Uterus (tissue), 4 donors: ENCODE data around the gene GPR42. TPM values are rescaled to one million over a fixed set of nuclear protein-coding genes. Genes with fewer than 3 reads are reported as not detected.

Experiments used
- DNase-seq, 2 donors: peaks; one replicate each; pipeline ENCODE4 v3.0.0-alpha.2; 2019 to 2020
- H3K27ac ChIP-seq, 2 donors: fragments of 200-600 bp; sonication (generic); 1 replicate in 1 of 2; 2 replicates in 1 of 2; pipeline ENCODE4 v1.5.1; 2016 to 2018
- H3K27me3 ChIP-seq, 2 donors: fragments of 200-600 bp; sonication (generic); one replicate each; pipeline ENCODE4 v1.5.1; 2018 to 2019; ENCODE audit warnings: control low read depth in 1 of 2
- H3K36me3 ChIP-seq, 2 donors: fragments of 200-600 bp; sonication (generic); one replicate each; pipeline ENCODE4 v1.5.1; 2019; ENCODE audit warnings: control low read depth in 1 of 2
- H3K4me1 ChIP-seq, 2 donors: fragments of 200-600 bp; sonication (generic); one replicate each; pipeline ENCODE4 v1.5.1; 2018 to 2019; ENCODE audit warnings: control low read depth in 1 of 2
- H3K4me3 ChIP-seq, 2 donors: fragments of 200-600 bp; sonication (generic); 1 replicate in 1 of 2; 2 replicates in 1 of 2; pipeline ENCODE4 v1.5.1; 2018 to 2019; ENCODE audit warnings: mild to moderate bottlenecking in 1 of 2
- H3K9me3 ChIP-seq, 2 donors: fragments of 200-600 bp; sonication (generic); one replicate each; pipeline ENCODE4 v1.5.1; 2019; ENCODE audit warnings: control low read depth in 1 of 2
- POLR2A ChIP-seq, 2 donors: fragments of 450-650 bp; IDR thresholded peaks; one replicate each; pipeline ENCODE4 v1.6.1; 2016; ENCODE audit warnings: antibody characterized with exemption in 2 of 2, mild to moderate bottlenecking in 1 of 2, moderate library complexity in 1 of 2
- intact Hi-C: fragments of 100-400 bp; cut with DNase I; formaldehyde crosslinking; loops from one replicate; pipeline ENCODE4 v1.15.1; 2023; ENCODE audit warnings: low total_unique reads
- microRNA-seq: library from miRNA; unstranded; fragments of <30 nt; microRNA quantifications from one replicate; pipeline ENCODE4, GENCODE V29; 2016; ENCODE audit warnings: borderline microRNAs expressed, borderline replicate concordance
- small RNA-seq: library from RNA; depleted of rRNA; stranded (forward); fragments of <200 nt; gene quantifications from one replicate; pipeline ENCODE3, GENCODE V24; 2016
- total RNA-seq, 4 donors: library from RNA; depleted of rRNA in 3 of 4; stranded (reverse); fragments of >200 nt in 3 of 4; gene quantifications; one replicate each; pipeline versions ENCODE4 v1.1.0 to v1.2.4, GENCODE V29; 2014 to 2023
- TF ChIP-seq, protein P1 (sequence below), 4 experiments: fragments of 200-600 bp in 2 of 4; fragments of 450-650 bp in 2 of 4; sonication (generic) in 2 of 4; IDR thresholded peaks; one replicate each; pipeline ENCODE4 v1.5.1; 2016 to 2019; ENCODE audit warnings: antibody characterized with exemption in 4 of 4, mild to moderate bottlenecking in 2 of 4, moderate library complexity in 1 of 4
- donor health status: DM: yes; HTN: yes; CAD: no.

GPR42 gene
- total RNA-seq, 4 donors from 2014 or later = not detected

GRCh38 chr19:35417713-35418534 lies 47.1 kb downstream of the GPR42 start:
- Histone ChIP-seq H3K36me3 (no peaks in the 10 kb centered on the region), H3K4me3 (no peak overlapping the region), H3K4me1 (no peaks in the 10 kb centered on the region), H3K27ac (no peak overlapping the region), H3K27me3 (no peaks in the 10 kb centered on the region), H3K9me3 (no peaks in the 10 kb centered on the region)
- TF ChIP-seq POLR2A (IDR thresholded peaks at IDR 0.05) = no peak
- TF ChIP-seq, protein P1, sequence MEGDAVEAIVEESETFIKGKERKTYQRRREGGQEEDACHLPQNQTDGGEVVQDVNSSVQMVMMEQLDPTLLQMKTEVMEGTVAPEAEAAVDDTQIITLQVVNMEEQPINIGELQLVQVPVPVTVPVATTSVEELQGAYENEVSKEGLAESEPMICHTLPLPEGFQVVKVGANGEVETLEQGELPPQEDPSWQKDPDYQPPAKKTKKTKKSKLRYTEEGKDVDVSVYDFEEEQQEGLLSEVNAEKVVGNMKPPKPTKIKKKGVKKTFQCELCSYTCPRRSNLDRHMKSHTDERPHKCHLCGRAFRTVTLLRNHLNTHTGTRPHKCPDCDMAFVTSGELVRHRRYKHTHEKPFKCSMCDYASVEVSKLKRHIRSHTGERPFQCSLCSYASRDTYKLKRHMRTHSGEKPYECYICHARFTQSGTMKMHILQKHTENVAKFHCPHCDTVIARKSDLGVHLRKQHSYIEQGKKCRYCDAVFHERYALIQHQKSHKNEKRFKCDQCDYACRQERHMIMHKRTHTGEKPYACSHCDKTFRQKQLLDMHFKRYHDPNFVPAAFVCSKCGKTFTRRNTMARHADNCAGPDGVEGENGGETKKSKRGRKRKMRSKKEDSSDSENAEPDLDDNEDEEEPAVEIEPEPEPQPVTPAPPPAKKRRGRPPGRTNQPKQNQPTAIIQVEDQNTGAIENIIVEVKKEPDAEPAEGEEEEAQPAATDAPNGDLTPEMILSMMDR (IDR thresholded peaks at IDR 0.05) = no peak
- no peak for DNase-seq
- intact Hi-C loops = no loop called here

- H3K27me3 ChIP-seq = no peaks in the 10 kb centered on the region
- H3K4me3 ChIP-seq = no peak overlapping the region
- H3K9me3 ChIP-seq = no peaks in the 10 kb centered on the region
- no peaks in the 10 kb centered on the region for H3K4me1 ChIP-seq
- H3K36me3 ChIP-seq = no peaks in the 10 kb centered on the region
- no peak for TF ChIP-seq POLR2A (IDR thresholded peaks at IDR 0.05)
- TF ChIP-seq, protein P1 (IDR thresholded peaks at IDR 0.05) = no peak
- intact Hi-C loops = no loop called here
- DNase-seq = no peak
- no peak overlapping the region for H3K27ac ChIP-seq
Measured at GRCh38 chr19:35419046-35419445, 48.2 kb downstream of the GPR42 start.

GRCh38 chr19:35419805-35420204 lies 48.9 kb downstream of the GPR42 start:
- Histone ChIP-seq H3K36me3 (no peaks in the 10 kb centered on the region), H3K27ac (no peak overlapping the region), H3K4me1 (no peaks in the 10 kb centered on the region), H3K4me3 (no peak overlapping the region), H3K9me3 (no peaks in the 10 kb centered on the region), H3K27me3 (no peaks in the 10 kb centered on the region)
- intact Hi-C loops = no loop called here
- DNase-seq = no peak
- no peak for TF ChIP-seq POLR2A (IDR thresholded peaks at IDR 0.05)

- no peak overlapping the region for H3K27ac ChIP-seq
- no peak overlapping the region for H3K4me3 ChIP-seq
- no peaks in the 10 kb centered on the region for H3K9me3 ChIP-seq
- no peaks in the 10 kb centered on the region for H3K4me1 ChIP-seq
- DNase-seq = no peak
- TF ChIP-seq POLR2A (IDR thresholded peaks at IDR 0.05) = no peak
- TF ChIP-seq, protein P1 (IDR thresholded peaks at IDR 0.05) = no peak
- H3K27me3 ChIP-seq = no peaks in the 10 kb centered on the region
- H3K36me3 ChIP-seq = no peaks in the 10 kb centered on the region
- intact Hi-C loops = no loop called here
Measured at GRCh38 chr19:35421362-35421761, 50.5 kb downstream of the GPR42 start.

Small RNA genes lying within 50 kb of the gene (microRNA-seq; reads per million reads assigned to microRNA genes)
- gene MIR5196 = not detected

Small RNA genes lying within 50 kb of the gene (small RNA-seq; reads per million reads assigned to genes)
- gene RN7SL491P = not detected

Other genes starting within 250 kb of the GPR42 start
- gene LGI4, start 236.0 kb upstream of the GPR42 start, total RNA-seq = 10 to 100 TPM in 3 of 4 donors, 1 to 10 TPM in 1; 5.1 to 44.4 (median 19.7) TPM
- gene FXYD1, start 232.2 kb upstream of the GPR42 start, total RNA-seq = 100 to 1,000 TPM in 2 of 4 donors, 10 to 100 TPM in 2; 18.1 to 214 (median 105) TPM
- gene FXYD7, start 227.8 kb upstream of the GPR42 start, total RNA-seq = 1 to 10 TPM in 1 of 4 donors, under 1 TPM in 1, not detected in 2; 0.83 to 3.7 TPM
- gene FXYD5, start 216.3 kb upstream of the GPR42 start, total RNA-seq = 10 to 100 TPM; 10.9 to 86.2 (median 34.2) TPM
- gene FAM187B, start 142.3 kb upstream of the GPR42 start, total RNA-seq = under 1 TPM in 1 of 4 donors, not detected in 3; 0.21 TPM
- gene LSR, start 122.1 kb upstream of the GPR42 start, total RNA-seq = 10 to 100 TPM in 3 of 4 donors, 1 to 10 TPM in 1; 7.3 to 37.8 (median 20.2) TPM
- gene USF2, start 102.1 kb upstream of the GPR42 start, total RNA-seq = 100 to 1,000 TPM in 1 of 4 donors, 10 to 100 TPM in 3; 48.8 to 155 (median 87.5) TPM
- 1 to 10 TPM in 1 of 4 donors, not detected in 3; 1.1 TPM for gene HAMP, start 88.5 kb upstream of the GPR42 start, total RNA-seq
- gene MAG, start 78.9 kb upstream of the GPR42 start, total RNA-seq = 10 to 100 TPM in 1 of 4 donors, under 1 TPM in 1, not detected in 2; 0.91 to 15.1 TPM
- gene CD22, start 41.9 kb upstream of the GPR42 start, total RNA-seq = 1 to 10 TPM in 2 of 4 donors, under 1 TPM in 2; under 0.01 to 9.4 (median 1.3) TPM
- gene FFAR1, start 23.2 kb upstream of the GPR42 start, total RNA-seq = under 1 TPM in 1 of 4 donors, not detected in 3; 0.21 TPM
- gene FFAR3, start 12.6 kb upstream of the GPR42 start, total RNA-seq = not detected
- gene FFAR2, start 77.2 kb downstream of the GPR42 start, total RNA-seq = under 1 TPM in 2 of 4 donors, not detected in 2; 0.21 TPM
- gene KRTDAP, start 119.4 kb downstream of the GPR42 start, total RNA-seq = not detected
- gene DMKN, start 142.6 kb downstream of the GPR42 start, total RNA-seq = 10 to 100 TPM in 3 of 4 donors, 1 to 10 TPM in 1; 4.4 to 73.7 (median 39.5) TPM
- under 1 TPM in 1 of 4 donors, not detected in 3; 0.37 TPM for gene SBSN, start 157.2 kb downstream of the GPR42 start, total RNA-seq
- gene GAPDHS, start 162.4 kb downstream of the GPR42 start, total RNA-seq = not detected
- gene TMEM147, start 174.6 kb downstream of the GPR42 start, total RNA-seq = 100 to 1,000 TPM in 1 of 4 donors, 10 to 100 TPM in 3; 34.6 to 111 (median 50.0) TPM
- gene ATP4A, start 192.6 kb downstream of the GPR42 start, total RNA-seq = under 1 TPM in 1 of 4 donors, not detected in 3; 0.14 TPM
- not detected for gene PMIS2, start 215.1 kb downstream of the GPR42 start, total RNA-seq
- 10 to 100 TPM in 3 of 4 donors, 1 to 10 TPM in 1; 6.1 to 37.9 (median 17.7) TPM for gene HAUS5, start 241.7 kb downstream of the GPR42 start, total RNA-seq